KOPT-K1 (cell line): ENCODE results near the gene AQP1.

ENCODE experiments used
- H3K27ac ChIP-seq: fragments of 200-600 bp; sonication (generic); 2 replicates; pipeline ENCODE4 v1.5.1; 2016; ENCODE audit warnings: antibody characterized with exemption, mild to moderate bottlenecking, low read depth, low read length; ENCODE audit not compliant: poor library complexity, severe bottlenecking
- H3K36me3 ChIP-seq: fragments of 200-600 bp; sonication (generic); 2 replicates; pipeline ENCODE4 v1.5.1; 2017; ENCODE audit warnings: antibody characterized with exemption, mild to moderate bottlenecking, low read length, moderate library complexity; ENCODE audit not compliant: insufficient read depth
- H3K9me3 ChIP-seq: fragments of 200-600 bp; sonication (generic); 2 replicates; pipeline ENCODE4 v1.5.1; 2017; ENCODE audit warnings: antibody characterized with exemption, low read length, mild to moderate bottlenecking; ENCODE audit not compliant: insufficient read depth, poor library complexity, severe bottlenecking

Gene AQP1

GRCh38 chr7:30941582-30942323, 30.1 kb downstream of the AQP1 start:
- no peak overlapping the region for H3K27ac ChIP-seq
- peaks cover 4% of the 10 kb centered on the region for H3K9me3 ChIP-seq
- H3K36me3 ChIP-seq: no peaks in the 10 kb centered on the region

GRCh38 chr7:30950197-30950596, 38.5 kb downstream of the AQP1 start:
- Histone ChIP-seq H3K27ac (no peak overlapping the region), H3K36me3 (no peaks in the 10 kb centered on the region), H3K9me3 (peaks cover 8% of the 10 kb centered on the region)

DNA sequence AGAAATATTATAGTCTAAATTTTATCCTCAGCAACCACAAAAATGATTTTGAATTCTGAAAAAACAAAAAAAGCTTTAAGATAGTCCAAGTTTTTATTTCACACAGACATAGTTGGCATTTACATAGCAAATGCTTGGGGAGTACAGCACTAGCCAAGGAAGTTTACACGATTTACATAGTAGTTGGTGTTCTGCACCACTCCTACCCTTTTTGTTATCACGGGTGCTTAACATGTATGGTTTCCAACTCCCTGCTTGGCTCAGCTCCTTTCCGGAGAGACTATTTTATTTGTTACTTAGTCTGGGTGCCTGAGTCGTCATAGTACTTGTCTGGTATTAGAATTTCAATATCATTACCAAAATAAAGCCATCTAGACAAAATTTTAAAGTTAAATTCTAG, 43.3 kb downstream of the AQP1 start:
- Histone ChIP-seq H3K27ac (no peak overlapping the region), H3K36me3 (no peaks in the 10 kb centered on the region), H3K9me3 (peaks cover 18% of the 10 kb centered on the region)

DNA sequence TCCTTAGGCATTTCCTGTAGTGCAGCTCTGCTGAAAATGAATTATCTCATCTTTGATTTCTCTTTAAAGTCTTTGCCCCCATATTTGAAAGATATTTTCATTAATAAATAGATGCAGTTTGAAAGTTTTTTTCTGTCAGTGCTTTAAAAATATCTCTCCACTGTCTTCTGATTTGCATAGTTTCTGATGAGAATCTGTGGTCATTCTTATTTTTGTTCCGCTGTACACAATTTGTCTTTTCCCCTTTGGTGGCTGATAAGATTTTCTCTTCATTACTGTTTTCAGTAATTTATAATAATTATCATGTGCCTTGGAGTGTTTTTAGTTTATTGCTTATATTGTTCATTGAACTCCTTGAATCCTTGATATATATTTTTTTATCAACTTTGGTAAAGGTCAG, 45.1 kb downstream of the AQP1 start:
- Histone ChIP-seq H3K27ac (no peak overlapping the region), H3K9me3 (peaks cover 9% of the 10 kb centered on the region), H3K36me3 (no peaks in the 10 kb centered on the region)

DNA sequence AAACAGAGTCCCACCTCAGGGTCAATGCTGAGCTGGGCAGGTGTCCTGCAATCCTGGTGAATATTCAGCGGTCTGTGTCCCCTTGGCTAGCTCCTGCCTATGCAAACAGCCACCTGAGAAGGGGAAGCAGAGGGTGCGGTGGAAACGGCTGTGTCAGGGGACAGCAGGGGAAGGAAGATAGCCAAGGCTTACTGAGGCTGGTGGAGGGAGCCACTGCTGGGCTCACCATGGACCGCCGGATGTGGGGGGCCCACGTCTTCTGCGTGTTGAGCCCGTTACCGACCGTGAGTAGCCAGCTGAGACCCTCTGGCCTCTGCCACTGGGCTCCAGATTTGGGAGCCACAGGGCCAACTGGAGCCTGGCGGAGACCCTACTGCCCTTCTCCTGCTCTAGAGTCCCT, 52.2 kb downstream of the AQP1 start, which contains the start of gene GHRHR:
TSS of gene GHRHR (plus strand) at position 112 of the 400 bp plus-strand sequence. CDS start at position 228, 116 bp downstream.
- H3K27ac ChIP-seq: no peak within 1 kb of the TSS
- H3K36me3 ChIP-seq: no peaks in the 10 kb centered on the region
- no peaks in the 10 kb centered on the region for H3K9me3 ChIP-seq

GRCh38 chr7:30965372-30965771, 53.7 kb downstream of the AQP1 start:
- H3K36me3 ChIP-seq: no peaks in the 10 kb centered on the region
- H3K9me3 ChIP-seq: no peaks in the 10 kb centered on the region
- no peak overlapping the region for H3K27ac ChIP-seq

- Histone ChIP-seq H3K36me3 (no peaks in the 10 kb centered on the region), H3K27ac (no peak overlapping the region)
These were observed 54.2 kb downstream of the AQP1 start for GRCh38 chr7:30965883-30966282.

GRCh38 chr7:30968294-30968693, 56.6 kb downstream of the AQP1 start:
- H3K27ac ChIP-seq: no peak overlapping the region
- no peaks in the 10 kb centered on the region for H3K36me3 ChIP-seq
- H3K9me3 ChIP-seq: no peaks in the 10 kb centered on the region

More at GRCh38 chr7:30965883-30966282, 54.2 kb downstream of the AQP1 start:
- H3K9me3 ChIP-seq: no peaks in the 10 kb centered on the region

DNA sequence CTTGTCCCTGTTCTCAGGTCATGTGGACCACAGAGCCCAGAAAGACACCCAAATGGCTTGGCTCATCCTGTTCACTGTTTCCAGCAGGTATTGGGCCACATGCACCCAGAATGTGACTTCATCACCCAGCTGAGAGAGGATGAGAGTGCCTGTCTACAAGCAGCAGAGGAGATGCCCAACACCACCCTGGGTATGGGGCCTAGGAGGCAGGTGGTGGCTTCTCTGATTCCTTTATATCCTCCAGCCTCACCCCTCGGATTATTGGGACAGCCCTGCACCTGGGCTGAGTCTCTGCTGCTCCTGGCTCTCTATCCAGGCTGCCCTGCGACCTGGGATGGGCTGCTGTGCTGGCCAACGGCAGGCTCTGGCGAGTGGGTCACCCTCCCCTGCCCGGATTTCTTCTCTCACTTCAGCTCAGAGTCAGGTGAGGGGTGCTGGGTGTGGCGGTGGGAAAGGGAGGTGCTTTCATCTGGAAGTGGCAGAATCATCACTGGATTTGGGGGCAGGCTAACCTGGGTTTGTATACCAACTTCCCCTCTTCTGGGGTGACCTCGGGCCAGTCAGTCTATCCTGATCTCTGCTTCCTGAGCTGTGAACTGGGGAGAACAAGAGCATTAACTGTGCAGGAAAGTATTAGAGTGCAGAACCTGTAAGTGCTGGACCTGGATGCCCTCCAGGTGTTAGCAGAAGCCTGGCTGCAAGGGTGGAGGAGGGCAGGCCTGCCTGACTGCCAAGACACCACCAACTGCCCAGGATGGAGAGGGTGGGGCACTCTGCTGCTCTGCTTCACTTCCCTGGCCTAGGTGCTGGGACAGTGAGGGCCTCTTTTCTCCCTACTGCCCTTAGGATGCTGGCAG, 57.3 kb downstream of the AQP1 start:
- no peaks in the 10 kb centered on the region for H3K9me3 ChIP-seq
- no peaks in the 10 kb centered on the region for H3K36me3 ChIP-seq
- no peak overlapping the region for H3K27ac ChIP-seq

DNA sequence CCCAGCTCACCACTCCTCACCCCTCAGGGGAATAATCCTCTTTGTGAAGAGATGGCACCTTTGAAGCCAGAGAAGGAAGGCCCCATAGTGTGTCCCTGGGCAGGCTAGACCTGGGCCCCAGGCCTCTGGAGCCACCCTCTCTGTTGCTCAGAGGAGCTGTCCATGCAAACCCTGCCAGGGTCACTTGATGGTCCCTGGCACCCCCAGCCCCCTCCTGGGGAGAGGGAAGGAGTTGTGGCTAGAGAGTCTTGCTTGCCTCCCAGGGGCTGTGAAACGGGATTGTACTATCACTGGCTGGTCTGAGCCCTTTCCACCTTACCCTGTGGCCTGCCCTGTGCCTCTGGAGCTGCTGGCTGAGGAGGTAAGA, 57.9 kb downstream of the AQP1 start:
- no peaks in the 10 kb centered on the region for H3K36me3 ChIP-seq
- no peaks in the 10 kb centered on the region for H3K9me3 ChIP-seq
- H3K27ac ChIP-seq: no peak overlapping the region

- Histone ChIP-seq H3K27ac (no peak overlapping the region), H3K36me3 (no peaks in the 10 kb centered on the region)
These were observed 58.4 kb downstream of the AQP1 start for GRCh38 chr7:30970074-30970473.

DNA sequence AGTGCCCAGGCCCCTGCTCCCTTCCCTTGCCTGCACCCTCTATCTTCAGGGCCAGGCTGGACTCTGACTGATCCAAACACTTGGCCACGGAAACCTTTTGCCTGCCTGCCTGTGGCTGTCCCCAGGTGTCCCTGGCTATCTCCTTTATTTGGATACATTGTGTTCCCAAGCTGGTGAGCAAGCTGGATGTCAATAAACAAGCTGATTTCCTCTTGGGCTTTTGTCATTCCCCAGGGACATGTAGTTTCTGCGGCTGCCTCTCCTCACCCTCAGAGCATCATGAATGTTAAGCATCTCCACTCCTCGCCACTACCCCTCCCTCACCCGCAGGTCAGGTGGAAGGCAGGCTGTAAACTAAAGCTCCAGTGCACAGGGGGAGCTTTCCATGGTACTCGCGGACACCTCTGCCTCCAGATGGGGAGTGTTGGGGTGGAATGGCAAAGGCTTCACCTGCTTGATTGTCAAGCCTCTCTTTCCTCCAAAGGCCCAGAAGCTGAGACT, 59.0 kb downstream of the AQP1 start:
- H3K9me3 ChIP-seq: no peaks in the 10 kb centered on the region
- H3K27ac ChIP-seq: no peak overlapping the region
- no peaks in the 10 kb centered on the region for H3K36me3 ChIP-seq

More at GRCh38 chr7:30970074-30970473, 58.4 kb downstream of the AQP1 start:
- H3K9me3 ChIP-seq: no peaks in the 10 kb centered on the region

- Histone ChIP-seq H3K36me3 (no peaks in the 10 kb centered on the region), H3K27ac (no peak overlapping the region), H3K9me3 (no peaks in the 10 kb centered on the region)
These were observed 59.8 kb downstream of the AQP1 start for GRCh38 chr7:30971440-30971839.

GRCh38 chr7:30971840-30972563, 60.3 kb downstream of the AQP1 start:
- Histone ChIP-seq H3K36me3 (no peaks in the 10 kb centered on the region), H3K9me3 (no peaks in the 10 kb centered on the region), H3K27ac (no peak overlapping the region)

DNA sequence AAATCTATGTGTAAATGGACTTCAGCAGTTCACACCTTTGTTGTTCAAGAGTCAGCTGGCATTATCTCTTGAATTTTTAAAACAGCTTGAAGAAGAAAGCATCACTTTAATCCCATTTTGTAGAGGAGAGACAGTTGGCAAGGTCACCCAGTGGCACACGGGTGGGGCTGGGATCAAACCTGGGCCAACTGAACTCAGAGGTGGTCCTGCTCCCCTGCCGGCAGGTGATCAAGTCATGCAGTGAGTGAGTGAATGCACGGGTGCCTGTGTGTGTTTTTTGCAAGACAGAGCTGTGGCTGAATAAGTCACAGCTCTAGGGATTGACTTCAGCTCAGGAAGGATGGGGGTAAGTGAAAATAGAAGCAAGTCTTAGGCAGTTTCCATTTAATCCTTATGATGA, 61.6 kb downstream of the AQP1 start:
- H3K36me3 ChIP-seq: no peaks in the 10 kb centered on the region
- no peaks in the 10 kb centered on the region for H3K9me3 ChIP-seq
- no peak overlapping the region for H3K27ac ChIP-seq
